ENCODE measurements around the gene L3HYPDH.

GRCh38 chr14:59465316-59466135 lies 18.7 kb downstream of the L3HYPDH start, which contains the start of gene GPR135:
- TF ChIP-seq CTCF (IDR thresholded peaks at IDR 0.05) (no peak), POLR2A (IDR thresholded peaks at IDR 0.05) (no peak)
